ENCODE results near the gene HOXA11. TPM values are rescaled to one million over a fixed set of nuclear protein-coding genes. Genes with fewer than 3 reads are reported as not detected.

HOXA11 gene
- total and polyA plus RNA-seq, 3 donors from 2014 or later, result 0.25 to 0.96 TPM; not detected in 1

DNA sequence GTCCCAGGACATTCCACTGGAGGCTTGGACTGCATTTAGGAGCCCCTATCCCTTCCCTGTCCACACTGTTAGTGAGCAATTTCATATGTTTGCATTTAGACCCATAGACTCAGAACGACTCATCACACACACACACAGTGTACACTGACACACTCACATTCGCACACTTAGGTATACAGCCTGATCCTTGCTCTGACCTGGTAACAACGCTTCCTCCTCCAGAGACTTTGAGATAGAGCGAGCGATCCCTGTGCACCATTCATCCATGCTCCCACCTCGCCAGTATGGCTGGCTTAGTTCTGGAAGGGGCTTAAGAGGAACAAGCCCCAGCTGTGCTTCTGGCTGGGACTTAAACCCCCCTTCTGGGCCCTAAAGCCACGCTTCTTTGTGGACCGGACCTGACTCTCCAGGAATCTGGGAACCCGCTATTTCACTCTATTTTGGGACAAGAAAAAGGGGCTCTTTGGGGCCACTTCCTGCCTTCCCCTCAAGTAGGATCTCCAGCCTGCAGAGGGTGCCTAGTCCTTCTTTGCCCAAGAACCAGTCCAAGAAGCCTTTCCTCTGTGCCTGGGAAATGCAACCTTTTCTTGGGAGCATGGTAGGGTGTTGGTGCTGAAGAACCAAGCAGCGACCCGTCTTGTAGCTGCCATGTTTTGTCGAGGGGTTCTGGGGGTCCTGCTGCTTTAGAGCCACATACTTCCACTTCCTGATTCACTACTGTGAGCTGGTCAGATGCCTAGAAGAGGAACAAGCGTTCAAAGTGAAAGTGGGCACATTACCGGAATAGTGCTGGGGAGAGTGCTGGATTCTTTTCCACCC is 15.9 kb upstream of the HOXA11 start:
- intact Hi-C loops (cut with DNase I; ENCODE audit: low total_unique reads), result no loop called here
- no peak for DNase-seq

DNA sequence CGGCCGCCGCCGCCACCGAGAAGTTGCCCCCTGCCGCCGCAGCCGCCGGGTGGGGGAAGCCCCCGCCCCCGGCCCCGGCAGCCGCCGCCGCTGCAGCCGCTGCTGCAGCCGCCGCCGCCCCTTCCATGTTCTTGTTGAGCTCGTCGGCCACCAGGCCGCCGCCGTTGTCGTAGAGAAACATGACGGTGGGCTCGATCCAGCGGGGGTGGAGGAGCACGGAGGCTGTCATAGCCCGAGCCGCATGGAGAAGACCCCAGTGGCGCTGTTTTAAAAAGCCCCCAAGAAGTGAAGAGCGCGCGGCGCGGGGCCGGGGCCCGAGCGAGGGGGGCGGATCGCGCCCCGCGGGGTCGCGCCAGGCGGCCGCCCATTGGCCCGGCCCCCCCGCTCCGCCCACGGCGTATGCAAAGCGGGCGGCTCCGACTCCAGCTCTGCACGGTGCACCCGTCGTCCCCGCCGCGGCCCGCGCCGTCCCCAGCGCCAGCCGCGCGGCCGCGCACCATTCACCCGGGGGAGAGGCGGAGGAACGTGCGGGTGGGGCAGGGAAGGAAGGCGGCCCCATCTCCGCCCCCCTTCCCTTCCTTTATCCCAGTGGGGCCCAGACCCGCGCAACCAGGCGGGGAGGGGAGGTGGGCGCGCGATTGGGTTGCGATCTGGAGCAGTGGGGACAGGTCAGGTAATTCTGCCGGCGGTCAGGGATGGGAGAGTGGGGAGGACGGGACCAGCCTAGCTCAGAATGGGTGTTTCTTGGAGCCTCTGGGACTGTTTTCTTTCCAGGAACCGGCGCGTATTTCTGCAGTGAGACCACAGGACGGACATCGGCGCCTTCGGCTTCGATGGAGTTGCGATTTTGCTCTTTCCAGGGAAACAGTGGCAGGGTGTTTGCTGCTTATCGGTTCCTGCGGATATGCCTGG is 15.1 kb upstream of the HOXA11 start, which contains the start of gene HOXA13:
Gene HOXA13 (minus strand): TSS at position 243 of the 912 bp plus-strand sequence. CDS start 14 bp downstream, at position 229.
- intact Hi-C loops (cut with DNase I; ENCODE audit: low total_unique reads), result loop anchor here (10.0 kb wide), 2 partner anchors 735 to 885 kb away; no protein-coding TSS in a partner anchor
- H3K9me3 ChIP-seq, result no peaks in the 10 kb centered on the region
- TF ChIP-seq POLR2A (IDR thresholded peaks at IDR 0.05), result no peak
- TF ChIP-seq, protein P1, sequence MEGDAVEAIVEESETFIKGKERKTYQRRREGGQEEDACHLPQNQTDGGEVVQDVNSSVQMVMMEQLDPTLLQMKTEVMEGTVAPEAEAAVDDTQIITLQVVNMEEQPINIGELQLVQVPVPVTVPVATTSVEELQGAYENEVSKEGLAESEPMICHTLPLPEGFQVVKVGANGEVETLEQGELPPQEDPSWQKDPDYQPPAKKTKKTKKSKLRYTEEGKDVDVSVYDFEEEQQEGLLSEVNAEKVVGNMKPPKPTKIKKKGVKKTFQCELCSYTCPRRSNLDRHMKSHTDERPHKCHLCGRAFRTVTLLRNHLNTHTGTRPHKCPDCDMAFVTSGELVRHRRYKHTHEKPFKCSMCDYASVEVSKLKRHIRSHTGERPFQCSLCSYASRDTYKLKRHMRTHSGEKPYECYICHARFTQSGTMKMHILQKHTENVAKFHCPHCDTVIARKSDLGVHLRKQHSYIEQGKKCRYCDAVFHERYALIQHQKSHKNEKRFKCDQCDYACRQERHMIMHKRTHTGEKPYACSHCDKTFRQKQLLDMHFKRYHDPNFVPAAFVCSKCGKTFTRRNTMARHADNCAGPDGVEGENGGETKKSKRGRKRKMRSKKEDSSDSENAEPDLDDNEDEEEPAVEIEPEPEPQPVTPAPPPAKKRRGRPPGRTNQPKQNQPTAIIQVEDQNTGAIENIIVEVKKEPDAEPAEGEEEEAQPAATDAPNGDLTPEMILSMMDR (IDR thresholded peaks at IDR 0.05), result no peak
- H3K27ac ChIP-seq, result no peak within 1 kb of the TSS
- peak within 1 kb of the TSS; percentile 9 to 21 for H3K4me3 ChIP-seq
- no peak for DNase-seq
- WGBS, 2 donors, result 4% methylated on average over 15 to 37 of the region's 99 CpGs
- peaks cover 5% of the 10 kb centered on the region for H3K4me1 ChIP-seq
- H3K36me3 ChIP-seq (ENCODE audit: low read depth, missing control alignments), result no peaks in the 10 kb centered on the region
- no peaks in the 10 kb centered on the region for H3K27me3 ChIP-seq

More for the DNA sequence above, 15.9 kb upstream of the HOXA11 start:
- Histone ChIP-seq H3K4me3 (no peak overlapping the region), H3K27ac (no peak overlapping the region), H3K27me3 (peaks cover 3% of the 10 kb centered on the region), H3K4me1 (peaks cover 10% of the 10 kb centered on the region), H3K36me3 (ENCODE audit: low read depth, missing control alignments) (no peaks in the 10 kb centered on the region), H3K9me3 (no peaks in the 10 kb centered on the region)
- no peak for TF ChIP-seq POLR2A (IDR thresholded peaks at IDR 0.05)
- TF ChIP-seq, protein P1 (IDR thresholded peaks at IDR 0.05), result no peak
- WGBS, 2 donors, result 14 to 30% methylated on average over 13 to 14 of the region's 14 CpGs

DNA sequence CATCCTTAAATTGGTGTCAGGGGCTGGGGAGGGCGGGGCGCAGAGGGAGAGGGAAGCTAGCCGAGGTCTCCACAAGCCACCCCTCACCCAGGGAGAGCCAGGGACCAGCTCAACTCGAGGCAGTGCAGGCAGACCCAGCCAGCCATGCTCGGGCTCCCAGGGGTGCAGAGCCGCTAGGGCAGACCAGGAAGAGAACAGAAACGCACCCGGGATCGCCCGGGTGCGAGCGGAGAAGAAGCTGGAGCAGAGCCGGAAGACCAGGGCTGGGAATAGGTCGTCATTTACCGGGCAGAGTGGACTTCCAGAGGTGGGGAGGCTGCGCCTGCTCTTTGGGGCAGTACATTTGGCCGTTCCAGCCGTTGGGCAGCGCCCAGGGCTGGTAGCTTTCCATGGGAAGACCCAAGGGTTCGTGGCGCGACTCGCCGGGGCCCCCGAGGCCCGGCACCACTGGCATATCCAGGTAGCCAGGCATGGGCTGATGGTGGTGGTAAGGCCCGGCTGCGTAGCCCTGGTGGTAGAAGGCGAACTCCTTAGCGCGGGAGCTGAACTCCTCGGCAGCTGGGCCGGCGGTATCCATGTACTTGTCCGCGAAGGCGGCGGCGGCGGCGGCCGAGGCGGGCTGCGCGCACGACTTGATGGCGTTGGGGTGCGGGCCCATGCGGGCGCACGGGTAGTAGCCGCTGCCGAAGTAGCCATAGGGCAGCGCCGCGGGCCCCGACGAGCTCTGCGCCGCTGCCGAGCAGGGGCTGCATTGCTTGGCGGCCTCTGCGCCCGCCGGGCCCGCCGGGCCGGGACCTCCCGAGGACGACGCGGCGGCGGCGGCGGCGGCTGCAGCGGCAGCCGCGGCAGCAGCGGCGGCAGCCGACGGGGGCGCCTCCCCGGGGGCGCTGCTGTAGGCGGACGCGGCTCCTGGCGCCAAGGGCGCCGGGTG is 14.1 kb upstream of the HOXA11 start:
- Histone ChIP-seq H3K27ac (no peak overlapping the region), H3K4me3 (no peak overlapping the region), H3K27me3 (no peaks in the 10 kb centered on the region), H3K36me3 (ENCODE audit: low read depth, missing control alignments) (no peaks in the 10 kb centered on the region), H3K9me3 (no peaks in the 10 kb centered on the region), H3K4me1 (no peaks in the 10 kb centered on the region)
- WGBS, 2 donors, result 3 to 4% methylated on average over 17 to 54 of the region's 93 CpGs
- TF ChIP-seq, protein P1 (IDR thresholded peaks at IDR 0.05), result no peak
- TF ChIP-seq POLR2A (IDR thresholded peaks at IDR 0.05), result no peak
- intact Hi-C loops (cut with DNase I; ENCODE audit: low total_unique reads), result loop anchor here (10.0 kb wide), 2 partner anchors 736 to 886 kb away; no protein-coding TSS in a partner anchor
- no peak for DNase-seq

DNA sequence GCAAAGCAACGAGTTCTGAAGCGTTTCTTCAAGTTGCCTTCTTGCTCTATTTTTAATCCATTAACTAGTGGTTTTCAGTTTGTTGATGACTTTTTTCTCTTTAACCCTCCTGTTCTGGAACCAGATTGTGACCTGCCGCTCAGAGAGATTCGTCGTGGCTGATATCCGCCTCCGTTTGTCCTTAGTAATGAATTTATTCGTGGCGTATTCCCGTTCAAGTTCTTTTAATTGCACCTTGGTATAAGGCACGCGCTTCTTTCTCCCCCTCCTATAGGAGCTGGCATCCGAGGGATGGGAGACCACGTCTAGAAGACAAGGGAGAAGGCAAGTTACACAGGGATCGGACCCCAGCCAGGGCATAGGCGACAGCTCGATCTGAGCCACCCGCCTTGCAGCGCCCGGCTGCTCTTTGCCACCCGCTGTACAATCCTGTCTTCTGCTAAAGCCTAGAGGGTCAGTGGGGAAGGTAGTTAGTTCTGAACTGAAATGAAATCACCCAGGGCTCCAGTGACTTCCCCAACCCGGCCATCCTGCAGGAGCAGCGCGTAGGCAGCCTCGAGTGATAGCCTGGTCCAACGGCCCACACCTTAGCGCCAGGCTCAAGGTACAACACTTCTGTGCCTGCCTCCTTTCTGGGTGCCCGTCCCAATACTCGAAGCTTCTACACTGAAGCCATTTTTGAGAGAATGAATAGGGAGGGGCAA is 13.3 kb upstream of the HOXA11 start:
- H3K4me1 ChIP-seq, result no peaks in the 10 kb centered on the region
- intact Hi-C loops (cut with DNase I; ENCODE audit: low total_unique reads), result loop anchor here (10.0 kb wide), 2 partner anchors 737 to 887 kb away; no protein-coding TSS in a partner anchor
- TF ChIP-seq, protein P1 (IDR thresholded peaks at IDR 0.05), result no peak
- TF ChIP-seq POLR2A (IDR thresholded peaks at IDR 0.05), result no peak
- no peak overlapping the region for H3K4me3 ChIP-seq
- 11 to 16% methylated on average over 20 to 29 of the region's 29 CpGs for WGBS, 2 donors
- H3K36me3 ChIP-seq (ENCODE audit: low read depth, missing control alignments), result no peaks in the 10 kb centered on the region
- no peak for DNase-seq
- H3K27me3 ChIP-seq, result no peaks in the 10 kb centered on the region
- no peaks in the 10 kb centered on the region for H3K9me3 ChIP-seq
- H3K27ac ChIP-seq, result no peak overlapping the region
